SK-N-SH (cell line): ENCODE data around the gene HOXA1. TPM values are rescaled to one million over a fixed set of nuclear protein-coding genes. Genes with fewer than 3 reads are reported as not detected.

Experiments used
- CTCF ChIA-PET: fragments of 300-600, 350-600 bp; formaldehyde crosslinking; extraction: SDS; loops from one replicate; lab custom pipeline; 2021; lab: Yijun Ruan, JAX
- POLR2A ChIA-PET: fragments of 350-600 bp; sonication (Branson Sonifier 250); formaldehyde crosslinking; extraction: SDS; loops from one replicate; lab custom pipeline; 2020; ENCODE audit warnings: antibody characterized with exemption, inconsistent platforms; lab: Yijun Ruan, JAX
- DNase-seq: peaks from one replicate; pipeline ENCODE4 v3.0.0; 2012
- H2AFZ ChIP-seq: fragments of 200-600 bp; sonication (generic); 2 replicates; pipeline ENCODE4 v1.8.1; 2016; ENCODE audit warnings: antibody characterized with exemption, mild to moderate bottlenecking, low read depth
- H3F3A ChIP-seq: fragments of 200-600 bp; sonication (generic); replicated peaks from 2 replicates; pipeline ENCODE3; 2016; ENCODE audit warnings: antibody characterized with exemption, mild to moderate bottlenecking; ENCODE audit not compliant: insufficient read depth
- H3K27ac ChIP-seq, 2 experiments: fragments of 200-500 bp in 1 of 2; fragments of 200-600 bp in 1 of 2; sonication (Bioruptor generic) in 1 of 2; sonication (generic), shearing (Covaris generic) in 1 of 2; 2 replicates each; pipeline versions ENCODE4 v1.5.1 to v1.6.1; 2014 to 2016; ENCODE audit warnings: low read depth in 2 of 2, inconsistent platforms in 1 of 2, low read length in 1 of 2, mild to moderate bottlenecking in 1 of 2, mixed read lengths in 1 of 2
- H3K27me3 ChIP-seq: fragments of 200-600 bp; sonication (generic), shearing (Covaris generic); 2 replicates; pipeline ENCODE4 v1.6.1; 2016; ENCODE audit warnings: mixed run types; ENCODE audit not compliant: insufficient read depth
- H3K36me3 ChIP-seq, 2 experiments: fragments of 200-500 bp in 1 of 2; fragments of 200-600 bp in 1 of 2; sonication (Bioruptor generic) in 1 of 2; sonication (generic) in 1 of 2; replicated peaks in 1 of 2; 2 replicates each; pipeline versions ENCODE3 to v1.5.1; 2014 to 2016; ENCODE audit warnings: low read length in 1 of 2, mild to moderate bottlenecking in 1 of 2; ENCODE audit not compliant: insufficient read depth in 2 of 2, control insufficient read depth in 1 of 2
- H3K4me1 ChIP-seq, 2 experiments: fragments of 200-500 bp in 1 of 2; fragments of 200-600 bp in 1 of 2; sonication (Bioruptor generic) in 1 of 2; sonication (generic), shearing (Covaris generic) in 1 of 2; 2 replicates each; pipeline versions ENCODE4 v1.5.1 to v1.6.1; 2014 to 2016; ENCODE audit warnings: low read depth in 1 of 2, low read length in 1 of 2, mixed run types in 1 of 2; ENCODE audit not compliant: insufficient read depth in 2 of 2, control insufficient read depth in 1 of 2
- H3K4me2 ChIP-seq: fragments of 200-600 bp; sonication (generic), shearing (Covaris generic); 2 replicates; pipeline ENCODE4 v1.6.1; 2017; ENCODE audit warnings: mixed run types
- H3K4me3 ChIP-seq, 2 experiments: fragments of 200-500 bp in 1 of 2; fragments of 200-600 bp in 1 of 2; sonication (Bioruptor generic) in 1 of 2; sonication (generic), shearing (Covaris generic) in 1 of 2; 2 replicates each; pipeline versions ENCODE4 v1.5.1 to v1.8.1; 2014 to 2016; ENCODE audit warnings: low read depth in 2 of 2, inconsistent platforms in 1 of 2, low read length in 1 of 2, mild to moderate bottlenecking in 1 of 2, mixed read lengths in 1 of 2, moderate library complexity in 1 of 2
- H3K79me2 ChIP-seq: fragments of 200-600 bp; sonication (generic); 2 replicates; pipeline ENCODE4 v1.8.1; 2017; ENCODE audit warnings: mild to moderate bottlenecking; ENCODE audit not compliant: insufficient read depth
- H3K9ac ChIP-seq: fragments of 200-600 bp; sonication (generic); 2 replicates; pipeline ENCODE4 v1.6.1; 2017; ENCODE audit warnings: mixed run types
- H3K9me2 ChIP-seq: fragments of 200-600 bp; sonication (generic); 2 replicates; pipeline ENCODE4 v1.6.1; 2017; ENCODE audit warnings: mixed run types
- H3K9me3 ChIP-seq: fragments of 200-600 bp; sonication (generic); 2 replicates; pipeline ENCODE4 v1.6.1; 2017; ENCODE audit warnings: mixed run types, mild to moderate bottlenecking, moderate library complexity
- H4K20me1 ChIP-seq: fragments of 200-600 bp; sonication (generic); 2 replicates; pipeline ENCODE4 v1.6.1; 2017; ENCODE audit warnings: mild to moderate bottlenecking, mixed run types; ENCODE audit not compliant: insufficient read depth
- CHD2 ChIP-seq: fragments of 150-350 bp; IDR thresholded peaks from 2 replicates; pipeline ENCODE4 v1.6.1; 2018; ENCODE audit warnings: low read length; ENCODE audit not compliant: partially characterized antibody
- ELF1 ChIP-seq: IDR thresholded peaks from 2 replicates; pipeline ENCODE4 v1.4.0; 2012
- EZH2phosphoT487 ChIP-seq: fragments of 200-600 bp; sonication (generic); IDR thresholded peaks from 2 replicates; pipeline ENCODE4 v1.6.1; 2017; ENCODE audit warnings: low read depth, mixed run types, mild to moderate bottlenecking, antibody characterized with exemption, moderate library complexity, borderline replicate concordance
- MEF2A ChIP-seq: IDR thresholded peaks from 2 replicates; pipeline ENCODE4 v1.4.0; 2012; ENCODE audit warnings: low read depth, borderline replicate concordance
- NFIC ChIP-seq: IDR thresholded peaks from 2 replicates; pipeline ENCODE4 v1.4.0; 2012; ENCODE audit warnings: borderline replicate concordance
- RAD21 ChIP-seq: IDR thresholded peaks from 2 replicates; pipeline ENCODE4 v1.6.1; 2012; ENCODE audit warnings: mild to moderate bottlenecking, low read length
- RXRA ChIP-seq: IDR thresholded peaks from 2 replicates; pipeline ENCODE4 v1.4.0; 2012; ENCODE audit warnings: low read depth, mild to moderate bottlenecking, borderline replicate concordance
- TAF1 ChIP-seq: IDR thresholded peaks from 2 replicates; pipeline ENCODE4 v1.6.1; 2012; ENCODE audit warnings: low read depth, mild to moderate bottlenecking, low read length, moderate library complexity, borderline replicate concordance
- USF1 ChIP-seq: IDR thresholded peaks from 2 replicates; pipeline ENCODE4 v1.4.0; 2012; ENCODE audit warnings: low read depth, borderline replicate concordance
- YY1 ChIP-seq: IDR thresholded peaks from 2 replicates; pipeline ENCODE4 v1.4.0; 2012; ENCODE audit warnings: low read depth, mild to moderate bottlenecking
- WGBS: methylation state at CpG from one replicate; pipeline ENCODE4 v1.1.6; 2017; ENCODE audit warnings: low lambda C conversion rate; 5-methylcytosine and 5-hydroxymethylcytosine counted together
- polyA plus RNA-seq, 3 experiments: library from polyadenylated mRNA; depleted of rRNA; stranded (reverse); fragments of >200 nt; gene quantifications; 2 replicates each; pipeline ENCODE4 v1.2.3, GENCODE V29; 2012
- TF ChIP-seq, protein P1 (sequence below): fragments of 200-600 bp; sonication (generic); IDR thresholded peaks from 2 replicates; pipeline ENCODE4 v1.6.1; 2017; ENCODE audit warnings: antibody characterized with exemption, mild to moderate bottlenecking, moderate library complexity
- TF ChIP-seq, protein P2 (sequence below): IDR thresholded peaks from 2 replicates; pipeline ENCODE4 v1.4.0; 2012; ENCODE audit warnings: low read depth, borderline replicate concordance
- TF ChIP-seq, protein P3 (sequence below): IDR thresholded peaks from 2 replicates; pipeline ENCODE4 v1.6.1; 2012; ENCODE audit warnings: mild to moderate bottlenecking, low read depth, low read length, moderate library complexity

The HOXA1 gene
- polyA plus RNA-seq, 1 of the 3 experiments (the other 2 are of a cell fraction) = not detected

- no peak overlapping the region for H3K4me3 ChIP-seq
- no peaks in the 10 kb centered on the region for H3K9me2 ChIP-seq
- H3K9ac ChIP-seq = no peak overlapping the region
- CTCF ChIA-PET = interaction anchor here (0.7 to 3.4 kb wide), 6 partner anchors 11 to 334 kb away, joined by 3 to 18 read pairs (median 4); partner anchors contain the start of gene HOXA5
- H4K20me1 ChIP-seq = no peaks in the 10 kb centered on the region
- WGBS = 4% methylated on average over 3 of the region's 3 CpGs
- no peaks in the 10 kb centered on the region for H3K9me3 ChIP-seq
- H3F3A ChIP-seq = no peaks in the 10 kb centered on the region
- H3K79me2 ChIP-seq = no peaks in the 10 kb centered on the region
- H3K36me3 ChIP-seq = no peaks in the 10 kb centered on the region
- TF ChIP-seq CHD2 = no peak
- TF ChIP-seq MEF2A = no peak
- TF ChIP-seq TAF1 = no peak
- no peak for TF ChIP-seq NFIC
- TF ChIP-seq ELF1 = no peak
- TF ChIP-seq, protein P1, sequence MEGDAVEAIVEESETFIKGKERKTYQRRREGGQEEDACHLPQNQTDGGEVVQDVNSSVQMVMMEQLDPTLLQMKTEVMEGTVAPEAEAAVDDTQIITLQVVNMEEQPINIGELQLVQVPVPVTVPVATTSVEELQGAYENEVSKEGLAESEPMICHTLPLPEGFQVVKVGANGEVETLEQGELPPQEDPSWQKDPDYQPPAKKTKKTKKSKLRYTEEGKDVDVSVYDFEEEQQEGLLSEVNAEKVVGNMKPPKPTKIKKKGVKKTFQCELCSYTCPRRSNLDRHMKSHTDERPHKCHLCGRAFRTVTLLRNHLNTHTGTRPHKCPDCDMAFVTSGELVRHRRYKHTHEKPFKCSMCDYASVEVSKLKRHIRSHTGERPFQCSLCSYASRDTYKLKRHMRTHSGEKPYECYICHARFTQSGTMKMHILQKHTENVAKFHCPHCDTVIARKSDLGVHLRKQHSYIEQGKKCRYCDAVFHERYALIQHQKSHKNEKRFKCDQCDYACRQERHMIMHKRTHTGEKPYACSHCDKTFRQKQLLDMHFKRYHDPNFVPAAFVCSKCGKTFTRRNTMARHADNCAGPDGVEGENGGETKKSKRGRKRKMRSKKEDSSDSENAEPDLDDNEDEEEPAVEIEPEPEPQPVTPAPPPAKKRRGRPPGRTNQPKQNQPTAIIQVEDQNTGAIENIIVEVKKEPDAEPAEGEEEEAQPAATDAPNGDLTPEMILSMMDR = no peak
- TF ChIP-seq, protein P2, sequence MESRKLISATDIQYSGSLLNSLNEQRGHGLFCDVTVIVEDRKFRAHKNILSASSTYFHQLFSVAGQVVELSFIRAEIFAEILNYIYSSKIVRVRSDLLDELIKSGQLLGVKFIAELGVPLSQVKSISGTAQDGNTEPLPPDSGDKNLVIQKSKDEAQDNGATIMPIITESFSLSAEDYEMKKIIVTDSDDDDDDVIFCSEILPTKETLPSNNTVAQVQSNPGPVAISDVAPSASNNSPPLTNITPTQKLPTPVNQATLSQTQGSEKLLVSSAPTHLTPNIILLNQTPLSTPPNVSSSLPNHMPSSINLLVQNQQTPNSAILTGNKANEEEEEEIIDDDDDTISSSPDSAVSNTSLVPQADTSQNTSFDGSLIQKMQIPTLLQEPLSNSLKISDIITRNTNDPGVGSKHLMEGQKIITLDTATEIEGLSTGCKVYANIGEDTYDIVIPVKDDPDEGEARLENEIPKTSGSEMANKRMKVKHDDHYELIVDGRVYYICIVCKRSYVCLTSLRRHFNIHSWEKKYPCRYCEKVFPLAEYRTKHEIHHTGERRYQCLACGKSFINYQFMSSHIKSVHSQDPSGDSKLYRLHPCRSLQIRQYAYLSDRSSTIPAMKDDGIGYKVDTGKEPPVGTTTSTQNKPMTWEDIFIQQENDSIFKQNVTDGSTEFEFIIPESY = no peak
- no peak for TF ChIP-seq YY1
- TF ChIP-seq, protein P3, sequence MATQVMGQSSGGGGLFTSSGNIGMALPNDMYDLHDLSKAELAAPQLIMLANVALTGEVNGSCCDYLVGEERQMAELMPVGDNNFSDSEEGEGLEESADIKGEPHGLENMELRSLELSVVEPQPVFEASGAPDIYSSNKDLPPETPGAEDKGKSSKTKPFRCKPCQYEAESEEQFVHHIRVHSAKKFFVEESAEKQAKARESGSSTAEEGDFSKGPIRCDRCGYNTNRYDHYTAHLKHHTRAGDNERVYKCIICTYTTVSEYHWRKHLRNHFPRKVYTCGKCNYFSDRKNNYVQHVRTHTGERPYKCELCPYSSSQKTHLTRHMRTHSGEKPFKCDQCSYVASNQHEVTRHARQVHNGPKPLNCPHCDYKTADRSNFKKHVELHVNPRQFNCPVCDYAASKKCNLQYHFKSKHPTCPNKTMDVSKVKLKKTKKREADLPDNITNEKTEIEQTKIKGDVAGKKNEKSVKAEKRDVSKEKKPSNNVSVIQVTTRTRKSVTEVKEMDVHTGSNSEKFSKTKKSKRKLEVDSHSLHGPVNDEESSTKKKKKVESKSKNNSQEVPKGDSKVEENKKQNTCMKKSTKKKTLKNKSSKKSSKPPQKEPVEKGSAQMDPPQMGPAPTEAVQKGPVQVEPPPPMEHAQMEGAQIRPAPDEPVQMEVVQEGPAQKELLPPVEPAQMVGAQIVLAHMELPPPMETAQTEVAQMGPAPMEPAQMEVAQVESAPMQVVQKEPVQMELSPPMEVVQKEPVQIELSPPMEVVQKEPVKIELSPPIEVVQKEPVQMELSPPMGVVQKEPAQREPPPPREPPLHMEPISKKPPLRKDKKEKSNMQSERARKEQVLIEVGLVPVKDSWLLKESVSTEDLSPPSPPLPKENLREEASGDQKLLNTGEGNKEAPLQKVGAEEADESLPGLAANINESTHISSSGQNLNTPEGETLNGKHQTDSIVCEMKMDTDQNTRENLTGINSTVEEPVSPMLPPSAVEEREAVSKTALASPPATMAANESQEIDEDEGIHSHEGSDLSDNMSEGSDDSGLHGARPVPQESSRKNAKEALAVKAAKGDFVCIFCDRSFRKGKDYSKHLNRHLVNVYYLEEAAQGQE = no peak
- no peak for TF ChIP-seq EZH2phosphoT487
- TF ChIP-seq USF1 = no peak
- no peak for TF ChIP-seq RXRA
- no peak for TF ChIP-seq RAD21
- peaks cover 91% of the 10 kb centered on the region for H3K27me3 ChIP-seq
- POLR2A ChIA-PET = interaction anchor here (0.7 kb wide), 1 partner anchor 407 kb away, joined by 3 read pairs; no protein-coding TSS in a partner anchor
- no peak overlapping the region for H3K4me2 ChIP-seq
- H3K4me1 ChIP-seq = peaks cover 0 to 4% of the 10 kb centered on the region in 2 experiments; a peak in 1 of 4 replicates
- no peak for DNase-seq
- H3K27ac ChIP-seq = no peak overlapping the region
- no peak overlapping the region for H2AFZ ChIP-seq
Observed at GRCh38 chr7:27126596-27127327, 31.0 kb upstream of the HOXA1 start.
